Neural progenitor cell (in vitro differentiated cells): ENCODE results near the gene OPCML. TPM values are rescaled to one million over a fixed set of nuclear protein-coding genes. Genes with fewer than 3 reads are reported as not detected.

ENCODE experiments used
- DNase-seq: peaks from one replicate; pipeline ENCODE4 v3.0.0-alpha.2; 2016; ENCODE audit warnings: low spot score
- H2AFZ ChIP-seq: fragments of 200-600 bp; sonication (generic); replicated peaks from 2 replicates; pipeline ENCODE4 v1.6.1; 2016; ENCODE audit warnings: antibody characterized with exemption
- H3F3A ChIP-seq: fragments of 200-600 bp; sonication (generic); 2 replicates; pipeline ENCODE4 v1.6.1; 2016; ENCODE audit warnings: antibody characterized with exemption, low read depth
- H3K27ac ChIP-seq: fragments of 200-600 bp; sonication (generic); 2 replicates; pipeline ENCODE4 v1.5.1; 2016; ENCODE audit warnings: mild to moderate bottlenecking
- H3K27me3 ChIP-seq: fragments of 200-600 bp; sonication (generic); 2 replicates; pipeline ENCODE4 v1.6.1; 2016; ENCODE audit warnings: mild to moderate bottlenecking, moderate library complexity
- H3K36me3 ChIP-seq: fragments of 200-600 bp; sonication (generic); 2 replicates; pipeline ENCODE4 v1.5.1; 2016
- H3K4me1 ChIP-seq: fragments of 200-600 bp; sonication (generic); 2 replicates; pipeline ENCODE4 v1.6.1; 2016; ENCODE audit warnings: mixed run types
- H3K4me2 ChIP-seq: fragments of 200-600 bp; sonication (generic); 2 replicates; pipeline ENCODE4 v1.6.1; 2016
- H3K4me3 ChIP-seq: fragments of 200-600 bp; sonication (generic); 2 replicates; pipeline ENCODE4 v1.5.1; 2016
- H3K79me2 ChIP-seq: fragments of 200-600 bp; sonication (generic); 2 replicates; pipeline ENCODE4 v1.6.1; 2016; ENCODE audit warnings: low read depth
- H3K9ac ChIP-seq: fragments of 200-600 bp; sonication (generic); 2 replicates; pipeline ENCODE4 v1.6.1; 2016
- H3K9me3 ChIP-seq: fragments of 200-600 bp; sonication (generic); 2 replicates; pipeline ENCODE4 v1.5.1; 2016; ENCODE audit warnings: low read depth
- H4K20me1 ChIP-seq: fragments of 200-600 bp; sonication (generic); 2 replicates; pipeline ENCODE4 v1.6.1; 2016; ENCODE audit warnings: low read depth
- H3K27ac Mint-ChIP-seq: 3 replicates; pipeline ENCODE4 v1.8.0; 2021; ENCODE audit warnings: mixed read lengths
- H3K27me3 Mint-ChIP-seq: 2 replicates; pipeline ENCODE4 v1.8.0; 2022; ENCODE audit warnings: low read depth, mild to moderate bottlenecking, inconsistent platforms, moderate library complexity, mixed read lengths; ENCODE audit not compliant: insufficient read depth
- H3K36me3 Mint-ChIP-seq: 3 replicates; pipeline ENCODE4 v1.8.0; 2021; ENCODE audit warnings: mixed read lengths
- H3K4me1 Mint-ChIP-seq: 3 replicates; pipeline ENCODE4 v1.8.0; 2021; ENCODE audit warnings: mixed read lengths
- H3K4me3 Mint-ChIP-seq: 3 replicates; pipeline ENCODE4 v1.8.0; 2021; ENCODE audit warnings: mild to moderate bottlenecking, moderate library complexity, mixed read lengths
- H3K9me3 Mint-ChIP-seq: 3 replicates; pipeline ENCODE4 v1.8.0; 2020; ENCODE audit warnings: mixed read lengths
- EZH2 ChIP-seq: fragments of 200-600 bp; sonication (generic); IDR thresholded peaks from 2 replicates; pipeline ENCODE4 v1.6.1; 2017; ENCODE audit warnings: antibody characterized with exemption, mild to moderate bottlenecking, moderate library complexity
- EZH2phosphoT487 ChIP-seq: fragments of 200-600 bp; sonication (generic); IDR thresholded peaks from 2 replicates; pipeline ENCODE4 v1.6.1; 2017; ENCODE audit warnings: antibody characterized with exemption
- total RNA-seq: library from RNA; depleted of rRNA; stranded (reverse); fragments of >200 nt; gene quantifications from 2 replicates; pipeline ENCODE4 v1.2.3, GENCODE V29; 2015; ENCODE audit warnings: low replicate concordance
- TF ChIP-seq, protein P1 (sequence below): fragments of 200-600 bp; sonication (generic); IDR thresholded peaks from 2 replicates; pipeline ENCODE4 v1.5.1; 2017; ENCODE audit warnings: antibody characterized with exemption, mild to moderate bottlenecking

The OPCML gene
- total RNA-seq, 1 donor from 2014 or later, result 0.02 TPM

DNA sequence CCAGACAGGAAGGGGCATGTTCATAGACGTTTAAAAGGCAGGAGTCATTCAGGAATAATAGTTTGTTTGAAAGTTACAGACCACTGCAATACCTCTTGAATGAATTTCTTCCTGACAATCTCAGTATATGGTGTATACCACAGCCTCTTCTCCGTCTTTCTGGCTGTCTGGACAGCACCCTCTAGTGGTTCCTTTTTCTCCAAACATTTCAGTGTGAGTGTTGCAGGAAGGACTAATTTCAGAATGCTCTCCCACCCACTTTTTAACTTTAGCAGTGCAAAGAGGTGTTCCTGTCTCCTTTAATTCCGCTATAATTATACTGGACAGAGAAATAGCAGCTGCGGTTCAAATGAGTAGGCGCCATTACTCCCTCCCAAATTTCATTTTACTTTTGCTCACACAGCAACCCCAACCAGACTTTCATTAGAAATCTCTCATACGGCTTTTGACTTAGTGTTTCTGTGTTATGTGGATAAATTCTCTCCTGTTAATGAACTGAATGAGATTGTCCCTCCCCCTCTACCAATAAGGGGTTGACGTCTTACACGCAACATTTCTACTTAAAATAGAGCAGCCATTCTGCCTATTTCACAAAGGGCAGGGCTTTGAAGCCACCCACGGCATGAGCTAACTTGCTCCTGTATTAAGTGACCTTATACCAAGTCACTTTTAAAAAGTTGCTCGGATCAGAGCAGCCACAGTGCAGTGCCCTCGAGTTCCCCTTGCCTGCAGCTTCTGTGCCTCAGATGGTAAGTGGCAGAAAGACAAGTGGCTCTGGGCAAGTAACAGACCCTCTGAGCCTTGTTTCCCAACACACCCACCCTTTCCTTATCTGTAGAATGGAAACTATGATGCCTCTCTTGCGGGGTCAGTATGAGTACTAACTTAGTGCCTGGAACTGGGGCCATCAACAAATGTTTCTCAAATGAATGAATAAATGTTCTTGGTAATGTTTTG is 368.6 kb downstream of the OPCML start:
- Histone ChIP-seq H4K20me1 (no peaks in the 10 kb centered on the region), H3K9ac (no peak overlapping the region), H3K9me3 (no peaks in the 10 kb centered on the region), H3K27me3 (no peaks in the 10 kb centered on the region), H3K27ac (no peak overlapping the region), H3K36me3 (no peaks in the 10 kb centered on the region), H3K4me2 (no peak overlapping the region), H3K79me2 (no peaks in the 10 kb centered on the region), H3K4me3 (no peak overlapping the region), H2AFZ (peak overlapping the region; percentile 31), H3K4me1 (peaks cover 22% of the 10 kb centered on the region), H3F3A (peaks cover 4% of the 10 kb centered on the region)
- no peaks in the 10 kb centered on the region for H3K9me3 Mint-ChIP-seq
- TF ChIP-seq EZH2, result no peak
- TF ChIP-seq, protein P1, sequence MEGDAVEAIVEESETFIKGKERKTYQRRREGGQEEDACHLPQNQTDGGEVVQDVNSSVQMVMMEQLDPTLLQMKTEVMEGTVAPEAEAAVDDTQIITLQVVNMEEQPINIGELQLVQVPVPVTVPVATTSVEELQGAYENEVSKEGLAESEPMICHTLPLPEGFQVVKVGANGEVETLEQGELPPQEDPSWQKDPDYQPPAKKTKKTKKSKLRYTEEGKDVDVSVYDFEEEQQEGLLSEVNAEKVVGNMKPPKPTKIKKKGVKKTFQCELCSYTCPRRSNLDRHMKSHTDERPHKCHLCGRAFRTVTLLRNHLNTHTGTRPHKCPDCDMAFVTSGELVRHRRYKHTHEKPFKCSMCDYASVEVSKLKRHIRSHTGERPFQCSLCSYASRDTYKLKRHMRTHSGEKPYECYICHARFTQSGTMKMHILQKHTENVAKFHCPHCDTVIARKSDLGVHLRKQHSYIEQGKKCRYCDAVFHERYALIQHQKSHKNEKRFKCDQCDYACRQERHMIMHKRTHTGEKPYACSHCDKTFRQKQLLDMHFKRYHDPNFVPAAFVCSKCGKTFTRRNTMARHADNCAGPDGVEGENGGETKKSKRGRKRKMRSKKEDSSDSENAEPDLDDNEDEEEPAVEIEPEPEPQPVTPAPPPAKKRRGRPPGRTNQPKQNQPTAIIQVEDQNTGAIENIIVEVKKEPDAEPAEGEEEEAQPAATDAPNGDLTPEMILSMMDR, result peak; percentile 78
- H3K36me3 Mint-ChIP-seq, result no peaks in the 10 kb centered on the region
- H3K4me3 Mint-ChIP-seq, result no peak overlapping the region
- H3K27me3 Mint-ChIP-seq, result peaks cover 3% of the 10 kb centered on the region
- peak; percentile 62 for DNase-seq
- H3K27ac Mint-ChIP-seq, result no peak overlapping the region
- H3K4me1 Mint-ChIP-seq, result peaks cover 4% of the 10 kb centered on the region

GRCh38 chr11:133162227-133162626 is 370.1 kb downstream of the OPCML start:
- Histone ChIP-seq H3F3A (peaks cover 4% of the 10 kb centered on the region), H3K9me3 (no peaks in the 10 kb centered on the region), H3K27me3 (no peaks in the 10 kb centered on the region), H4K20me1 (no peaks in the 10 kb centered on the region), H3K79me2 (no peaks in the 10 kb centered on the region), H3K4me2 (no peak overlapping the region), H3K4me3 (no peak overlapping the region), H3K27ac (no peak overlapping the region), H3K9ac (no peak overlapping the region), H2AFZ (no peak overlapping the region), H3K4me1 (peaks cover 22% of the 10 kb centered on the region), H3K36me3 (no peaks in the 10 kb centered on the region)
- no peak overlapping the region for H3K4me3 Mint-ChIP-seq
- H3K36me3 Mint-ChIP-seq, result no peaks in the 10 kb centered on the region
- H3K4me1 Mint-ChIP-seq, result peaks cover 4% of the 10 kb centered on the region
- H3K27ac Mint-ChIP-seq, result no peak overlapping the region
- no peak for DNase-seq
- TF ChIP-seq EZH2phosphoT487, result no peak
- TF ChIP-seq EZH2, result no peak
- TF ChIP-seq, protein P1, result no peak
- peaks cover 3% of the 10 kb centered on the region for H3K27me3 Mint-ChIP-seq
- H3K9me3 Mint-ChIP-seq, result no peaks in the 10 kb centered on the region

DNA sequence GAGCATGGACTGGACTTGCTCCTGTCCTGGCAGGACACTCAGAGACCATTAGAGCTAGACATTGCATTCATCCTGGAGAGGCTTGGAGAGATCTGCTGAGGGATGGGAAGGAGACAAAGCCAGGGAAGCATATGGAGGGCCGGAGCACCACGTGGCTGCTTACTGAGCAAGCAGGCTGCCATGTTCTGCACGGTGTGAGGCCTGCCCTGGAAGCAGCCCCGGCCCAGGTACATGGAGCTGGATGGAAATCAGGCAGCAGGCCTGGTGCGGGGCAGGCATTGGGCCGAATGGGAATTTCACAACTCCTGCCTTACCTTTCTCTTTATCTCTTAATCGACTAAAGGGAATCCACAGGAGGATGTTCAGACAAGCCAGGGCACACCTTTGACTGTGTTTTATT is 371.5 kb downstream of the OPCML start:
- Histone ChIP-seq H3K27ac (no peak overlapping the region), H3F3A (peaks cover 2% of the 10 kb centered on the region), H3K9ac (no peak overlapping the region), H3K9me3 (no peaks in the 10 kb centered on the region), H2AFZ (no peak overlapping the region), H3K4me1 (peaks cover 8% of the 10 kb centered on the region), H3K27me3 (peaks cover 9% of the 10 kb centered on the region), H3K4me2 (no peak overlapping the region), H4K20me1 (no peaks in the 10 kb centered on the region), H3K79me2 (no peaks in the 10 kb centered on the region), H3K36me3 (no peaks in the 10 kb centered on the region), H3K4me3 (no peak overlapping the region)
- no peaks in the 10 kb centered on the region for H3K36me3 Mint-ChIP-seq
- H3K9me3 Mint-ChIP-seq, result no peaks in the 10 kb centered on the region
- TF ChIP-seq, protein P1, result no peak
- TF ChIP-seq EZH2phosphoT487 (no peak), EZH2 (no peak)
- peaks cover 3% of the 10 kb centered on the region for H3K4me1 Mint-ChIP-seq
- no peak overlapping the region for H3K4me3 Mint-ChIP-seq
- peaks cover 3% of the 10 kb centered on the region for H3K27me3 Mint-ChIP-seq
- no peak overlapping the region for H3K27ac Mint-ChIP-seq
- DNase-seq, result no peak
